HL-60/S4 treated with retinoic acid at 250 ng/mL for 4 days and 3 days (cell line): ENCODE measurements around the gene PLB1.
"Not testable (repeated sequence)": the region's sequence is repeated elsewhere in the genome, so short reads cannot be mapped to it uniquely, and the experiment has no call there.

Experiments
- in situ Hi-C: fragments of 300-500 bp; cut with MboI; formaldehyde crosslinking; loops from 2 replicates; pipeline ENCODE4 v1.7.0; 2022; ENCODE audit warnings: low sequenced_read_pairs

The PLB1 gene

GRCh38 chr2:28656937-28657615, 161.2 kb downstream of the PLB1 start:
- in situ Hi-C loops = no loop called here

DNA sequence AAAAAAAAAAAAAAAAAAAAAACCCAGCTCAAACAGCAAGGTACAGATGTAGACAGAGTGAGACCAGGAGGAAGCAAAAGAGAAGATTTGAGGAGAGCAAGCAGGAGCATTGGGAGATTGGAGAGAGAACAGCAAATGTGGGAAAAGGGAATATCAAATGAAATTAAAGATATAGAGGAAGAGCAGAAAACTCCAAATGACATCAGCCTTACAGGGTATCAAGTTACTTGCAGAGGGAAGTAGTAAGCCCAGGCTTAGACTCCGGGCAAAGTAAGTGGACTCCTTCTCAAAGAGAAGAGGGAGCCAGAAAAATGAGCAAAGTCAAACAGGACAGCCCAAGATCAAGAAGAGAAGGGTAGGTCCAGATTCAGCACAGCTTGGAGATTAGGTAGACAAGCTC, 162.5 kb downstream of the PLB1 start:
- in situ Hi-C loops = no loop called here

DNA sequence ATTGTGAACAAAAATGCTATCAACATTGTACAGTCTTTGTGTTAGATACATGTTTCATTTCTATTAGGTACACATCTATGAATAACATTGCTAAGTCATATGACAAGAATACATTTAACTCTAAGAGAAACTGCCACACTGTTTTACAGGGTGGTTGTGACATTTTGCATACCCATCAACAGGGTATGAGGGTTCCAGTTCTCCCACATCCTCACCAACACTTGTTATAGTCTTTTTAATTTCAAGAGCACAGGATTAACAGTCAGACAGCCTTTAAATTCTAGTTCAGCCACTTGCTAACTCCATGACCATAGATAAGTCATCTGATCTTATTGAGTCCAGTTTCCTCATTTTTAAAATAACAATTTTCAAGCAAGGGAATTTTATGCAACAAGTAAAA, 163.3 kb downstream of the PLB1 start:
- in situ Hi-C loops = no loop called here

- in situ Hi-C loops = no loop called here
These were observed 165.7 kb downstream of the PLB1 start for GRCh38 chr2:28661589-28662001.

DNA sequence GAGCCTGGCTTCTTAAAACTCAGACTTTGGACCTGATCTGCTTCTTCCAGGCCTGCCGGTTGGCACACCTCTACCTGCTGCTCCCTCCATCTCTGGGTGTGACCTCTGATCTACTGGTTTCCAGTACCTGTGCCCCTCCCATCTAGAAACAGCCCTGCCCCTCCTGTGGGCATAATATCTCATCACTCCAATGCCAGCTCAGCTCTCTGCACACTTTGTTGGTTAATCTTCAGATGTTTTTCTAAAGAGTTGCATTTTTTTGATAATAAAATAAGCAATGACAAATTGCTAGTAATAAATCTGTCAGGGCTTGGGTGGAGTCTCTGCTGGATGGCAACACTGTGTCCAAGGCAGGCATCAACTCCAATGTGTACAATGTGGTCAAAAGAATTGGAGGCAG, 166.2 kb downstream of the PLB1 start:
- in situ Hi-C loops = no loop called here

DNA sequence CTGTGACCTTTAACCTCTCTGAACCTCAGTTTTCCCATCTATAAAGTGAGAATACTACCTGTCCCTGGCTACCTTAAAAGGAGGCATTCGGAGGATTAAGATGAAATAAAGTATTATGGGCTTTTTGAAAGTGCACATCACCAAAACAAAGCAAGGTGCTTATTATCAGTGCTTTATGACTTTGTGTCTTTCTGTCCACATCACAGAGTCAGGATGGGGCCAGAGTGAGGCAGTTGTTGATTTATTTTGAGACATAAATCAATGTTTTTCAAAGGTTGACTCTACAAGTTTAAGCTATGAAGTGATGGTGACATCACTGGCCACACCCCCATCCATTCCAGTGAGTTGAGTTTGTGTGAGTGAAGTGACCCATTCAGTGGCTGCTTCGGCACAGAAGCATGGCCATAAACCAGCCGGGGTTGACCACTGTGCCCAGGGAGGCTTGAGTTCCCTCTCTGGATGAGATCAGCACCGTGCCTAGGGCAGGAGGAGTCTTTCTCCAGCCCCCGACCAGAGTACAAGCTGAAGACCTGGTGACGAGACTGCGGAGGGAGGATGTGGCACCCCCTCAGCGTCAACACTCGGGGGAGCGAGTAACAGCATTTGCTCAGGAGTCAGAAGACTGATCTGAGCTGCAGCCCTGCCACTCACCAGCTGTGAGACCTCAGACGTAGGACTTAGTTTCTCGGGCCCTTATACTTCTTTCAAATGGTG, 166.8 kb downstream of the PLB1 start:
- in situ Hi-C loops = no loop called here

DNA sequence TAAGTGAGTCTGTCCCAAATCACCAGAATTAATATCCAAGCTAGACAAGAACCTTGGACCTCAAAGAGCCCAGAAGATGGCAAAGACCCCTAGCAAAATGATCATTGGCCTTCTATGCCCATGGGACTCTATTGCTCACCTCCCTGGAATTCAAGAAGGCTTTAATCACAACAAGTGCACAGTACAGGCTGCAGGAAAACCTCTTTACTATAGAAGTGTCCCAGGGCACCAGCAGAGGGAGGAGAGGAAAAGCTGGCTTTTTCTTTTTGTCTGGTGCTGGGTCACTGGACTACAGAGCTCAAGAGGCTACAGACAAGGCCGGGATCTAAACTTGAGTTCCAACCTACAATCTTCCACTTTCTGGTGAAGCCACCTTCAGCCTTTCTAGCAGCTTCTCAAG, 167.5 kb downstream of the PLB1 start:
- in situ Hi-C loops = no loop called here

DNA sequence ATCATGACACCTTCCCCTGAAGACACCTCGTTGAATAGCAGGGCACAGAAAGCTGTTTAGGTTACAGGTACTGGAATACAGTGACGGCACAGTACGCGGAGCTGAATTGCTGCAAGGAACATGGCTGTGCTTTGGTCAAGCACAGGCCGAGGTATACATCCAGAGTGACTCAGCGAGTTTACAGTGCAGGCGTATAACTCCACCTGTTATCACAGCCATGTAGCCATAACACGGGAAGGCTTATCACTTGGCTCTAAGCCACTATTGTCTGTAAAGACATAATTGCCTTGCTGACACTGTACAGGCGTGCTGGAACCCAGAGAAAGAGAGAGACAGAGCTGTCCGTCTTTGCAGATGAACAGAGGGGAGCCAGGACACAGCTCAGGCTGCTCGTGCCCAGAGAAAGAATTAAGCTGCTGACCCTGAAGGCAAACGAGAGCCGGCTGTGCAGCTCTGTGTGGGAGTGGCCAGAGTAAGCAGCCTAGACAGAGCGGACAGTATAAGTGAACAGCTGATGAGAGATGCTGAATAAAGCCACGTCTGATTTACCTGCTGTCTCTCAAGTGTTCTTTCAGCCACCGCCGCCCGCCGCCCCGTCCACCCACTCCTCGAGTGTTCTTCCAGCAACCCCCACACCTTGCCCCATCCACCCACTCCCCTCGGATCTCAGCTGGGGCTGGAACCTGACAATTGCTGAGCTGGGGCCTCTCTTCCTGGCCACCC, 168.4 kb downstream of the PLB1 start:
- in situ Hi-C loops = no loop called here

- in situ Hi-C loops = no loop called here
These were observed 169.3 kb downstream of the PLB1 start for GRCh38 chr2:28665041-28665704.

DNA sequence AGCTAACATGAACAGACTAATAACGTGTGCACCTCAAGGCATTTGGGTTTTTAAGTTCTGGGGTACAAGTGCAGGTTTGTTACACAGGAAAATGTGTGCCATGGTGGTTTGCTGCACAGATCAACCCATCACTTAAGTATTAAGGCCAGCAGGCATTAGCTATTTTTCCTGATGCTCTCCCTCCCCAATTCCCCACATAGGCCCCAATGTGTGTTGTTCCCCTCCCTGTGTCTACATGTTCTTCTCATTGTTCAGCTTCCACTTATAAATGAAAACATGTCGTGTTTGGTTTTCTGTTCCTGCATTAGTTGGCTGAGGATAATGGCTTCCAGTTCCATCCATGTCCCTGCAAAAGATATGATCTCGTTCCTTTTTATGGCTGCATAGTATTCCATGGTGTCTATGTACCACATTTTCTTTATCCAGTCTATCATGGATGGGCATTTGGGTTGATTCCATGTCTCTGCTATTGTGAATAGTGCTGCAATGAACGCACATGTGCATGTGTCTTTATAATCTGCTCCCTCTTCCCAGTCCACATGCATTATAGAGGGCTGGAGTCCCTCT, 170.0 kb downstream of the PLB1 start:
- in situ Hi-C loops = not testable (repeated sequence)

DNA sequence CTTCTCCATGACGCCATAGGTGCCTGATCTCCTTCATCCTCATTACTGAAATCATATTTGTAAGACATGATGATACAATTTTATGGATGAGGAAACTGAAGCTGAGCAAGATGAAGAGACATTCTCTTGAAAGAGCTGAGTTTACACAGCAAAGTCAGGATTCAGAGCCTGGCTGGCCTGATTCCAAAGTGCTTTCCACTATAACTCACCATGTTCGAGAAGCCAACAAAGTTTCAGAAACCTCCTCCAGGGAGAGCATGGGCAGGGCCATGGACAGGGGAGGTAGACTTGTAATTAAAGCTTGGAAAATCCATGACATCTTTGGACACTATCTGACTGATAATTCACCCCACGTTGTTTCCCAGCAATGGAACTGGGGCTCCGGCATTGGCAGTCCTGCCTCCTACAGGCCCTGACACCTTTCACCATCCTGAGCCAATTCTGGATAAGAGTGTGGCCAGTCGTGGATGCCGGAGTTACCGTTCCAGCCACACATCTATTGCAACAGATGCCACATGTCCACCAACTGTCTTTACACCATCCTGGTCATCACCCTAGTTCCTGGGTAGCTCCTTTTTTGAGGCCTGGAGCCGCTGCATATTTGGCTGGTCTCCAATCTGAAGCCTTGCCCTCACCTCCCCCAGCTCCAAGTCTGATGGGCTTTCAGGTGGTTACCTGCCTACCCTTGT, 170.8 kb downstream of the PLB1 start:
- in situ Hi-C loops = no loop called here

GRCh38 chr2:28667261-28667660, 171.4 kb downstream of the PLB1 start:
- in situ Hi-C loops = no loop called here

GRCh38 chr2:28668106-28668814, 172.4 kb downstream of the PLB1 start:
- in situ Hi-C loops = no loop called here

DNA sequence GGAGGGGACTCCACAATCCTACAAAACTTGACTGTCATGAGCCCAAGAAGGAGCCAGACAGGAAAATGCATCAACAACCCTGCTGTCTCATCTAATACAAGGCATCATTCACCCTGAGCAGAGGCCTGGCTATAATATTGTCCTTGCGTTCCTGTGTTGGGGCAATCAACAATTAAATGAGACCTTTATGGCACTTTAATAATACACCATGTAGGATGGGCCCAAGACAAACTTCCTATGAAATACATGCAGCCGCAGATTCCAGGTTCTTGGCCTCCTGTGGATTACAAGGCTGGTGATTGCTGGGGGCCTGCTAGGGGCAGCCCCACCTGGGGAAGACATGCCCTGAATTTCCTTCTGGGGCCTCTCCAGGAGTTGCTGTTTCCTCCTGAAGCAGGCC, 173.0 kb downstream of the PLB1 start:
- in situ Hi-C loops = no loop called here

GRCh38 chr2:28670856-28671255, 175.0 kb downstream of the PLB1 start:
- in situ Hi-C loops = no loop called here

DNA sequence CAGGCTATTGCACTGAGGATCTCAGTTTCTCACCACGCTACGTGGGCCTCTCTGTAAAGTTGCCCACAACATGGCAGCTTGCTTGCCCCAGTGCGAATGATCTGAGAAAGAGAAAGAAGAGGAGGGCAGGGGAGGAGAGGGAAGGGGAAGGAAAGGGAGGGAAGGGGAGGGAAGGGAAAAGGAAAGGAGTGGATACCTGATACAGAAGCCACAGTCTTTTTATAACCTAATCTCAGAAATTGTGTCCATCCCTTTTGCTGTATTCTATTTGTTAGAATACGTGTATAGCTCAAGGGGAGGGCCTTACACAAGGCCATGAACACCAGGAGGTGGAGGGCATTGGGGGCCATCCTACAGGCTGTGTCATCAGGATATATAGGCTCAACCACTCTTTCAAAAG, 177.5 kb downstream of the PLB1 start:
- in situ Hi-C loops = no loop called here

GRCh38 chr2:28674062-28674712, 178.3 kb downstream of the PLB1 start:
- in situ Hi-C loops = no loop called here

DNA sequence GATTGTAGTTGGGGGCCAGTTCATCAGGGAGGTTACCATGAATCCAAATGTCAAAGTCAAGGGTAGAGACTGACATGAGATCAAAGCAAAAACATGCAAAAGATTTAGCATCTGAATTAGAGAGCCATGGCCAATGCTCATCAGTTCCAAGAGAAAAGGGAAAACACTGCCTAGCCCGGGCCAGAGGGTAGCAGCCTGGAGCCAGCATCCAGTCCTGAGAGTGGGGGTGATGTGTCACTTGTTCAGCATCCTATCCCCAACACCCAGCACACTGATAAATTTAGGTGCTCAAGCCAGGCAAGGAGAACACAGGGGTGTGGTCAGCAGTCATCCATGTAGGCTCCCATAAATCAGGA, 178.8 kb downstream of the PLB1 start:
- in situ Hi-C loops = no loop called here

- in situ Hi-C loops = no loop called here
These were observed 180.4 kb downstream of the PLB1 start for GRCh38 chr2:28676152-28676835.
